GM10266 (cell line): ENCODE measurements around the gene KCTD20.
"Not testable (repeated sequence)": the region's sequence is repeated elsewhere in the genome, so short reads cannot be mapped to it uniquely, and the experiment has no call there.

Experiments
- DNase-seq: peaks from one replicate; pipeline ENCODE4 v3.0.0; 2012; ENCODE audit errors: extremely low spot score
- TF ChIP-seq, protein P1 (sequence below): IDR thresholded peaks from 2 replicates; pipeline ENCODE4 v1.5.1; 2012; ENCODE audit warnings: mild to moderate bottlenecking, low read depth; ENCODE audit not compliant: control insufficient read depth, insufficient read depth; ENCODE audit errors: missing control alignments

Gene KCTD20

DNA sequence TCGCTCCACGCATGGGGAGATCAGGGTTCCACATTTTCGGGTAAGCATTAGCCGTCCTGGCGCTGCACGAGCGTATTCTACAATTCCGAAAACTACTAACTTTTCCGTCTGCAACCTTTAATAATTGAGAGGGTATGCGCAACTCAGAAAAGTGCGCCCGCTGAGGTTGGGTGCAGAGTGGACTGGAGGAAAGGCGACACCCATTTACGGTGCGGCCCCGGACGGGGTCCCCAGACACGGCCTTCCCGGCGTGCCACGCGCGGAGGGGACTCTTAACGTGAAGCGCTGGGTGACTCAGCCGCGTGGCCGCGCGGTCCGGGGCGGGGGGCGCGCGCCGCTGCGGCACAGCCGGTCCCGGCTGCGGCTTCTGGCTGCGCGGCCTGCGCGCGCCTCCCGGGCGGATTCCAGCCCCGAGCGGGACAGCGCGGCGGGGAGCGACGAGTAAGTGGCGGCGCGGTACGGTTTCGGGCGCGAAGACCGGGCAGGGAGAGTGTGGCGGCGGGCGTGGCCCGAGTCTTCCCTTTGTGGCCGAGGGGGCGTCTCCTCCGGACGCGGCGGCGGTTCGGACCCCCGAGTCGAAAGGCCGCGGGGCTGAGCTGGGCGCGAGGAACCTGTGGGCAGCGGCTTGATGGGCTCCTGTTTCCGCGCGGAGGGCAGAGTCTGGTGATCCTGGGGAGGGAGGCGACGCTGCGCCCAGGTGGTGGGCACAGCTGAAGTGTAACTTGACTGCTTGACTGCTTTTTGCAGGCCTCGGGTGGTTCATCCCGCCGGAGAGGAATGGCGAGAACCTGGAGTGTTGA lies at the start of gene KCTD20, which contains the start of gene PXT1:
Gene KCTD20, plus strand, starts transcription at position 330 of the 800 bp plus-strand sequence. CDS start 27,098 bp downstream, outside the sequence.
Gene PXT1, minus strand, starts transcription at position 184 of the 800 bp plus-strand sequence. CDS start 16,772 bp downstream, outside the sequence.
- peak; percentile 90 for DNase-seq
- TF ChIP-seq, protein P1, sequence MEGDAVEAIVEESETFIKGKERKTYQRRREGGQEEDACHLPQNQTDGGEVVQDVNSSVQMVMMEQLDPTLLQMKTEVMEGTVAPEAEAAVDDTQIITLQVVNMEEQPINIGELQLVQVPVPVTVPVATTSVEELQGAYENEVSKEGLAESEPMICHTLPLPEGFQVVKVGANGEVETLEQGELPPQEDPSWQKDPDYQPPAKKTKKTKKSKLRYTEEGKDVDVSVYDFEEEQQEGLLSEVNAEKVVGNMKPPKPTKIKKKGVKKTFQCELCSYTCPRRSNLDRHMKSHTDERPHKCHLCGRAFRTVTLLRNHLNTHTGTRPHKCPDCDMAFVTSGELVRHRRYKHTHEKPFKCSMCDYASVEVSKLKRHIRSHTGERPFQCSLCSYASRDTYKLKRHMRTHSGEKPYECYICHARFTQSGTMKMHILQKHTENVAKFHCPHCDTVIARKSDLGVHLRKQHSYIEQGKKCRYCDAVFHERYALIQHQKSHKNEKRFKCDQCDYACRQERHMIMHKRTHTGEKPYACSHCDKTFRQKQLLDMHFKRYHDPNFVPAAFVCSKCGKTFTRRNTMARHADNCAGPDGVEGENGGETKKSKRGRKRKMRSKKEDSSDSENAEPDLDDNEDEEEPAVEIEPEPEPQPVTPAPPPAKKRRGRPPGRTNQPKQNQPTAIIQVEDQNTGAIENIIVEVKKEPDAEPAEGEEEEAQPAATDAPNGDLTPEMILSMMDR = no peak

DNA sequence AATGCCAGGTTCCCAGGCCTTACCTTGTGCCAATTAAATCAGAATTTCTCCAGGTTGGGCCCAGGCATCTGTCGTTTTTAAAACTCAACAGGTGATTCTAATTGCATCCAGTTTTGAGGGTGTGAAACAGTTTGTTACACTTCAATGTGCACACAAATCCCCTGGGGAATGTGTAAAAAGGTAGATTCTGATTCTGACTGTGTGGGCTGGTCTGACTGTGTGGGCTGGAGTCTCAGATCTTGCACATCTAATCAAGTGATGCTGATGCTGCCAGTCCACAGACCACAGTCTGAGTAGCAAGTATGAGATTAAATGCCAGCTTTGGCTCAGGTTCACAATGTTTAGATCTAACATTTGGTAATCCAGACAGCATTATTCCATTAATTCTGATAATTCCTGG lies 42.8 kb upstream of the KCTD20 start:
- DNase-seq = no peak
- TF ChIP-seq, protein P1 = no peak

DNA sequence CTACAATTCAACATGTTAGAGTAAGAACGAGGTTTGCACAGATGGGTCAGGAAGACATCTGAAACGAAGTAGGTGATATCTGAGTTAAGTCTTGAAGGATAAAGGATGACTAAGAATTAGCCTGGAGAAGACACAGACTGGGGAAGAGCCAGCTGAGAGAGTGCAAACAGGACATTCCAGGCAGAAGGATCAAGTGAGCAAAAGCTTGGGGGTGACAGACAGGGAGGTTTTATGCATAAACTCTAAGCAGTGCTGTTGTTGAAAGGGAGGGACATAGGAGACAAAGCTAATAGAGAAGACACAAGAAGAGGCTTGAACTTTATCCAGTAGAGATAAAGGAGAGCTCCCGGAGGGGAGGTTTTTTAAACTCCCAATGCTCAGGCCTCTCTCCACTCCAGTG lies 40.3 kb upstream of the KCTD20 start:
- no peak for DNase-seq
- TF ChIP-seq, protein P1 = no peak

DNA sequence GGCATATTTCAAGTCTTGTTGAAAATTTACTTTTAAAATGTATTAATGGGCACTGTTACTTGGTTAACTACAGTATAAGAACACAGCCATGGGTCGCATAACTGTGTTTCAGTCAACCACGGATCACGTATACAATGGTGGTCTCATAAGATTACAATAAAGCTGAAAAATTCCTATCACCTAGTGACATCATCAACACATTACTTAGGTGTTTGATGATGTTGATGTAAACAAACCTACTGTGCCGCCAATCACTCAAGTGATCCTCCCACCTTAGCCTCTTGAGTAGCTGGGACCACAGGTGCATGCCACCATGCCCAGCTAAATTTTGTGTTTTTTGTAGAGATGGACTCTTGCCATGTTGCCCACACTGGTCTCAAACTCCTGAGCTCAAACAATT lies 38.6 kb upstream of the KCTD20 start:
- TF ChIP-seq, protein P1 = no peak
- no peak for DNase-seq

DNA sequence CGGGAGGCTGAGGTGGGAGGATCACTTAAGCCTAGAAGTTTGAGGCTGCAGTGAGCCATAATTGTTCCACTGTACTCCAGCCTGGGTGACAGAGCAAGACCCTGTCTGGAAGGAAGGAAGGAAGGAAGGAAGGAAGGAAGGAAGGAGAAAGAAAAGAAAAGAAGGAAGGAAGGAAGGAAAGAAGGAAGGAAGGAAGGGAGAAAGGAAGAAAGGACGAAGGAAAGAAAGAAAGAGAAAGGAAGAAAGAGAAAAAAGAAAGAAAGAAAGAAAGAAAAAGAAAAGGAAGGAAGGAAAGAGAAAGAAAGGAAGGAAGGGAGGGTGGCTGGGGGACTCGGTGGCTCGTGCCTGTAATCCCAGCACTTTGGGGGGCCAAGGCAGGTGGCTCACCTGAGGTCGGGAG lies 33.1 kb upstream of the KCTD20 start:
- DNase-seq = not testable (repeated sequence)

DNA sequence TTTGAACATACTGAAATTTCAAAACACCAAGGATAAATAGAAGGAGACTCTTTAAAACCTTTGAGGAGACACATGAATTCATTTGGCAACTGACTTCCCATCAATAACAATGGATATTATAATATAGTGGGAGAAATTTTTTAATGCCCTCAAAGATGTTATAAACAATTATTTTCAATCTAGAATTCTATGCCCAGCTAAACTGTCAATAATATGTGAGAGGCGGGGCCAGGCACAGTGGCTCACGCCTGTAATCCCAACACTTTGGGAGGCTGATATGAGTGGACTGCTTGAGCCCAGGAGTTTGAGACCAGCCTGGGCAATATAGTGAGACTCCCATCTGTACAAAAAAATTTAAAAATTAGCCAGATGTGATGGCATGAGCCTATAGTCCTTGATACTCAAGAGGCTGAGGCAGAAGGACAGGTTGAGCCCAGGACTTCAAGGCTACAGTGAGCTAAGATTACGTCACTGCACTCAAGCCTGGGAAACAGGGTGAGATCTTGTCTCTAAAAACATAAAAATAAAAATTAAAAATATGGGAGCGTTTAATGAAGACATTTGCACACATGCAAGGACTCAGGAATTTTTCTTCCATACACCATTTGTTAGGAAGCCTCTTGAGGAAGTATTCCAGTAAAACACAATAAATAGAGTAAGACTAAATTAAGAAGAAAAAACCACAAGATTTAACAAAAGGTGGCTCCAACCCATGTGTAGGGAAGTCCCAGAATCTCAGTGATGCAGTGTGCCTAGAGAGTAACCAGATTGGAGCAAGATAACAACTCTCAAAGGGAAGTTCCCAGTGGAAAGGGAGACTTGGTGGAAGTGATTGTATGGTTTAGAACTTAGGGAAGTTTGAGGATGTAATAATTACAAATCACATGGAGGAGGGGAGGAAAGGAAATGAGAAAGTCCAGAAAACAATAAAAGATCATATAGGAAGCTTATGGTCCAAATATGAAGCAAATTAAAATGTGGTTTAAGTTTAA lies 29.0 kb upstream of the KCTD20 start:
- DNase-seq = no peak
- TF ChIP-seq, protein P1 = no peak

DNA sequence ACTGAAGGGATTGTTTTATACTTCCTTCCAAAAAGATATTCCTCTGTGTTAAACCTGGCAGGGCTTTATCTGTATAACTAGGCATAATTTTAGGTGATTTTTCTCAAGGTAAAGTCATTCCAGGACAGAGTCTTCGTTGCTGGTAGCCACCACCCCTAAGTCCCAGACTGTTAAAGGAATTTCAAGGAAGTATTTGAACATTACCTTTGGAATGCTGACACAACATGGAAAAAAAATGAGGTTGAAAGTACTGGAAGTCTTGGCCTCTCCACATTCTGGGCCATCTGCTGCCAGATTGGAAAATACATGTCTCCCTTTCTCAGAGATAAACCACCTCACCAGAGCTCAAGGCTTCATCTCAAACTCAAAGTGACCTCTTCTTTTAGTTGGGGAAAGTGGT lies 28.3 kb upstream of the KCTD20 start:
- DNase-seq = no peak
- TF ChIP-seq, protein P1 = no peak
